Gastrocnemius medialis (tissue), 4 donors: ENCODE data around the gene SPRN. TPM values are rescaled to one million over a fixed set of nuclear protein-coding genes. Genes with fewer than 3 reads are reported as not detected.
A peak's percentile ranks its signal among the peaks of the same experiment; 100 is the strongest.

Source experiments
- ATAC-seq, 2 donors: fragments of 150-250 bp; one replicate each; pipeline ENCODE4 v1.9.1; 2016
- DNase-seq, 2 donors: peaks; one replicate each; pipeline ENCODE4 v3.0.0-alpha.2; 2019
- H3K27ac ChIP-seq, 4 donors: fragments of 200-600 bp; sonication (generic); 1 replicate in 1 of 4; 2 replicates in 3 of 4; pipeline ENCODE4 v1.5.1; 2016 to 2018; ENCODE audit warnings: mild to moderate bottlenecking in 2 of 4, moderate library complexity in 1 of 4
- H3K27me3 ChIP-seq, 3 donors: fragments of 200-600 bp; sonication (generic) in 2 of 3; 1 replicate in 1 of 3; 2 replicates in 2 of 3; pipeline versions ENCODE4 v1.5.1 to v1.6.0; 2016 to 2019; ENCODE audit warnings: mild to moderate bottlenecking in 1 of 3, moderate library complexity in 1 of 3
- H3K36me3 ChIP-seq, 2 donors: fragments of 200-600 bp; sonication (generic) in 1 of 2; one replicate each; pipeline ENCODE4 v1.5.1; 2017 to 2018
- H3K4me1 ChIP-seq, 2 donors: fragments of 200-600 bp; sonication (generic) in 1 of 2; one replicate each; pipeline ENCODE4 v1.5.1; 2016 to 2017; ENCODE audit warnings: mild to moderate bottlenecking in 2 of 2
- H3K4me3 ChIP-seq, 4 donors: fragments of 200-600 bp; sonication (generic) in 3 of 4; 1 replicate in 1 of 4; 2 replicates in 3 of 4; pipeline ENCODE4 v1.5.1; 2016 to 2019; ENCODE audit warnings: mild to moderate bottlenecking in 2 of 4
- H3K9me3 ChIP-seq, 3 donors: fragments of 200-600 bp; sonication (generic) in 2 of 3; 1 replicate in 1 of 3; 2 replicates in 2 of 3; pipeline ENCODE4 v1.5.1; 2016 to 2019
- POLR2A ChIP-seq, 2 donors: fragments of 450-650 bp; IDR thresholded peaks; one replicate each; pipeline ENCODE4 v1.6.1; 2017; ENCODE audit warnings: antibody characterized with exemption in 2 of 2, mild to moderate bottlenecking in 2 of 2, moderate library complexity in 2 of 2
- in situ Hi-C, 4 donors: fragments of 200-750 bp; cut with MboI; loops; one replicate each; pipeline versions ENCODE4 v1.15.0 to v1.8.0; 2017; ENCODE audit warnings: low sequenced_read_pairs in 4 of 4
- intact Hi-C: fragments of 100-400 bp; cut with DNase I; formaldehyde crosslinking; loops from one replicate; pipeline ENCODE4 v1.15.1; 2023; ENCODE audit warnings: low total_unique reads
- total RNA-seq, 4 donors: library from RNA; depleted of rRNA; stranded (reverse); fragments of >200 nt; gene quantifications; one replicate each; pipeline versions ENCODE4 v1.1.0 to v1.2.3, GENCODE V29; 2016
- TF ChIP-seq, protein P1 (sequence below), 5 experiments: fragments of 450-650 bp in 3 of 5; fragments of 200-600 bp in 2 of 5; sonication (generic) in 2 of 5; IDR thresholded peaks in 4 of 5; conservative IDR thresholded peaks in 1 of 5; 1 replicate in 4 of 5; 2 replicates in 1 of 5; pipeline ENCODE4 v1.5.1; 2016 to 2019; ENCODE audit warnings: antibody characterized with exemption in 5 of 5, mild to moderate bottlenecking in 3 of 5, moderate library complexity in 3 of 5

The SPRN gene
- total RNA-seq, 4 donors from 2014 or later, result not detected

- H3K4me3 ChIP-seq, result peak overlapping the region; percentile 57 to 93 (median 75)
- no peak for ATAC-seq
- intact Hi-C loops (loop anchor here (1.0 to 2.0 kb wide), 2 partner anchors 14 to 71 kb away; partner anchors contain the start of genes MTG1, TUBGCP2 and ZNF511), in situ Hi-C loops (no loop called here)
- DNase-seq, result no peak
- H3K4me1 ChIP-seq, result peaks cover 6 to 17% of the 10 kb centered on the region in 2 donors
- H3K36me3 ChIP-seq, result no peaks in the 10 kb centered on the region
- TF ChIP-seq, protein P1, sequence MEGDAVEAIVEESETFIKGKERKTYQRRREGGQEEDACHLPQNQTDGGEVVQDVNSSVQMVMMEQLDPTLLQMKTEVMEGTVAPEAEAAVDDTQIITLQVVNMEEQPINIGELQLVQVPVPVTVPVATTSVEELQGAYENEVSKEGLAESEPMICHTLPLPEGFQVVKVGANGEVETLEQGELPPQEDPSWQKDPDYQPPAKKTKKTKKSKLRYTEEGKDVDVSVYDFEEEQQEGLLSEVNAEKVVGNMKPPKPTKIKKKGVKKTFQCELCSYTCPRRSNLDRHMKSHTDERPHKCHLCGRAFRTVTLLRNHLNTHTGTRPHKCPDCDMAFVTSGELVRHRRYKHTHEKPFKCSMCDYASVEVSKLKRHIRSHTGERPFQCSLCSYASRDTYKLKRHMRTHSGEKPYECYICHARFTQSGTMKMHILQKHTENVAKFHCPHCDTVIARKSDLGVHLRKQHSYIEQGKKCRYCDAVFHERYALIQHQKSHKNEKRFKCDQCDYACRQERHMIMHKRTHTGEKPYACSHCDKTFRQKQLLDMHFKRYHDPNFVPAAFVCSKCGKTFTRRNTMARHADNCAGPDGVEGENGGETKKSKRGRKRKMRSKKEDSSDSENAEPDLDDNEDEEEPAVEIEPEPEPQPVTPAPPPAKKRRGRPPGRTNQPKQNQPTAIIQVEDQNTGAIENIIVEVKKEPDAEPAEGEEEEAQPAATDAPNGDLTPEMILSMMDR (IDR thresholded peaks at IDR 0.05 in 4 of 5, conservative IDR thresholded peaks at IDR 0.05 in 1 of 5), result no peak
- TF ChIP-seq POLR2A (IDR thresholded peaks at IDR 0.05), result no peak
- peak overlapping the region; percentile 57 to 82 (median 68) for H3K27ac ChIP-seq
- no peaks in the 10 kb centered on the region for H3K9me3 ChIP-seq
- H3K27me3 ChIP-seq, result no peaks in the 10 kb centered on the region
Observed at GRCh38 chr10:133379801-133380666, 44.4 kb downstream of the SPRN start.

GRCh38 chr10:133379152-133379800 lies 45.1 kb downstream of the SPRN start, which contains the start of gene PAOX:
PAOX (plus strand) TSS chr10:133379262; CDS start chr10:133379317, 55 bp downstream.
- intact Hi-C loops (loop anchor here (1.0 kb wide), 1 partner anchor 15 kb away; the partner anchor contains the start of gene MTG1), in situ Hi-C loops (no loop called here)
- Histone ChIP-seq H3K4me3 (peak within 1 kb of the TSS; percentile 93 to 98 (median 96)), H3K4me1 (peaks cover 8 to 17% of the 10 kb centered on the region in 2 donors), H3K36me3 (no peaks in the 10 kb centered on the region), H3K9me3 (no peaks in the 10 kb centered on the region), H3K27me3 (no peaks in the 10 kb centered on the region), H3K27ac (peak within 1 kb of the TSS; percentile 76 to 87 (median 80))
- DNase-seq, result peak; percentile 53 to 58
- TF ChIP-seq, protein P1 (IDR thresholded peaks at IDR 0.05 in 4 of 5, conservative IDR thresholded peaks at IDR 0.05 in 1 of 5), result no peak
- TF ChIP-seq POLR2A (IDR thresholded peaks at IDR 0.05), result no peak
- ATAC-seq, result peak; percentile 64 to 67

- TF ChIP-seq POLR2A (IDR thresholded peaks at IDR 0.05), result peak; percentile 20 to 35
- TF ChIP-seq, protein P1 (IDR thresholded peaks at IDR 0.05 in 4 of 5, conservative IDR thresholded peaks at IDR 0.05 in 1 of 5), result no peak
- peaks cover 14 to 17% of the 10 kb centered on the region in 2 donors for H3K4me1 ChIP-seq
- ATAC-seq, result peak; percentile 67 to 70
- peak overlapping the region; percentile 76 to 87 (median 80) for H3K27ac ChIP-seq
- H3K9me3 ChIP-seq, result no peaks in the 10 kb centered on the region
- no peaks in the 10 kb centered on the region for H3K36me3 ChIP-seq
- DNase-seq, result peak in 1 of 2 donors; percentile 41
- no peaks in the 10 kb centered on the region for H3K27me3 ChIP-seq
- intact Hi-C loops (loop anchor here (1.0 kb wide), 1 partner anchor 16 kb away; the partner anchor contains the start of gene MTG1), in situ Hi-C loops (no loop called here)
- H3K4me3 ChIP-seq, result peak overlapping the region; percentile 93 to 98 (median 96)
Observed at GRCh38 chr10:133378251-133379096, 46.0 kb downstream of the SPRN start.

DNA sequence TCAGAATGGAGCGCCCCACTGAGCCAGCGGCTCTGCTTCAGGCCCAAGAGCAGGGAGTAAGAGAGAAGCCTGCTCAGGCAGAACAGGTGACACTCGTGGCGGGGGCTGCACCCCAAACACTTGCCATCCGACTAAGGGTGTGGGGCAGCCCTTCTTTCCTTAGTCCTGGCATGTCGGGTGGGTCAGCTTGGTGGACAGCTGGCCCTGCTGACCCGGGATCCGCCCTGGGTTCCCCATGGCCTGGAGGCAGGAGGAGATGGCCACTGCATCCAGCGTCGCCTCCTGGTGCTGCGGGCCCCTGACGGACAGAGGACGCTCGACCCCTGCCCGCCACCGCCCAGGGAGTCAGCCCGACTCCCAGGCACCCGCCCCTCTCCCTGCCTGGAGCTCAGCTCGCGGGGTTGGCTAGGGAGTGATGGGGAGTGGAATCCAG lies 46.6 kb downstream of the SPRN start:
- H3K4me3 ChIP-seq, result peak overlapping the region; percentile 93 to 98 (median 96)
- H3K36me3 ChIP-seq, result no peaks in the 10 kb centered on the region
- intact Hi-C loops (no loop called here), in situ Hi-C loops (no loop called here)
- DNase-seq (no peak), ATAC-seq (no peak)
- H3K27ac ChIP-seq, result peak overlapping the region; percentile 76 to 87 (median 80)
- H3K4me1 ChIP-seq, result peaks cover 14 to 17% of the 10 kb centered on the region in 2 donors
- H3K27me3 ChIP-seq, result no peaks in the 10 kb centered on the region
- no peaks in the 10 kb centered on the region for H3K9me3 ChIP-seq
- no peak for TF ChIP-seq POLR2A (IDR thresholded peaks at IDR 0.05)
- TF ChIP-seq, protein P1 (IDR thresholded peaks at IDR 0.05 in 4 of 5, conservative IDR thresholded peaks at IDR 0.05 in 1 of 5), result no peak
